Choroid plexus epithelial cell (primary cell): ENCODE measurements around the gene TPSD1.

ENCODE experiments used
- DNase-seq: peaks from one replicate; pipeline ENCODE4 v3.0.0-alpha.2; 2010; ENCODE audit warnings: low read depth
- H3K4me3 ChIP-seq: 2 replicates; pipeline ENCODE4 v1.5.1; 2011; ENCODE audit warnings: low read depth, mild to moderate bottlenecking, control low read depth, low read length, moderate library complexity
- CTCF ChIP-seq: conservative IDR thresholded peaks from 2 replicates; pipeline ENCODE4 v1.5.1; 2011; ENCODE audit warnings: low read depth, mild to moderate bottlenecking, control low read depth, inconsistent platforms, low read length, moderate library complexity

TPSD1 gene

GRCh38 chr16:1258906-1259759 lies 3.3 kb downstream of the TPSD1 start:
- no peak for TF ChIP-seq CTCF
- H3K4me3 ChIP-seq = no peak overlapping the region
- DNase-seq = no peak

GRCh38 chr16:1259760-1260068 lies 3.8 kb downstream of the TPSD1 start:
- no peak for TF ChIP-seq CTCF
- DNase-seq = no peak
- no peak overlapping the region for H3K4me3 ChIP-seq

- no peak overlapping the region for H3K4me3 ChIP-seq
- no peak for TF ChIP-seq CTCF
- no peak for DNase-seq
Measured at GRCh38 chr16:1260101-1260680, 4.3 kb downstream of the TPSD1 start.

- DNase-seq = no peak
- no peak overlapping the region for H3K4me3 ChIP-seq
- TF ChIP-seq CTCF = no peak
Measured at GRCh38 chr16:1261131-1261892, 5.4 kb downstream of the TPSD1 start.

GRCh38 chr16:1262210-1262845 lies 6.5 kb downstream of the TPSD1 start:
- no peak for DNase-seq
- no peak for TF ChIP-seq CTCF
- H3K4me3 ChIP-seq = no peak overlapping the region

- H3K4me3 ChIP-seq = no peak overlapping the region
- TF ChIP-seq CTCF = no peak
- no peak for DNase-seq
Measured at GRCh38 chr16:1262846-1263221, 7.0 kb downstream of the TPSD1 start.
